ENCODE measurements around the gene S100A6. TPM values are rescaled to one million over a fixed set of nuclear protein-coding genes. Genes with fewer than 3 reads are reported as not detected.

Gene S100A6
- total RNA-seq, 1 experiment from 2014 or later = 1,633 TPM

- intact Hi-C loops (cut with micrococcal nuclease) = loop anchor here (5.0 kb wide), 2 partner anchors 78 to 453 kb away; partner anchors contain the start of genes RAB13 and S100A16
- H3K79me2 ChIP-seq (ENCODE audit: insufficient read depth, low read length) = peaks cover 18% of the 10 kb centered on the region
- POLR2A ChIA-PET = interaction anchor here (0.6 to 7.4 kb wide), 18 partner anchors 8 to 444 kb away, joined by 3 to 114 read pairs (median 14); partner anchors contain the start of genes CHTOP, JTB, S100A1 and S100A13
- no peak overlapping the region for H2AFZ ChIP-seq (ENCODE audit: low read depth, low read length, poor library complexity, severe bottlenecking)
- H3K9me2 ChIP-seq (ENCODE audit: insufficient read depth) = no peaks in the 10 kb centered on the region
- RAD21 ChIA-PET (ENCODE audit: low non-redundant PET in 1 of 2, low total read pairs in 2 of 2, uncharacterized antibody in 2 of 2, unreplicated experiment in 2 of 2) = interaction anchor here (1.0 to 2.7 kb wide), 5 partner anchors 32 to 75 kb away, joined by 3 to 11 read pairs (median 3); no protein-coding TSS in a partner anchor
- H3K4me3 ChIP-seq (replicated peaks in 1 of 2; ENCODE audit: low read depth in 1 of 2, low read length in 2 of 2) = peak overlapping the region; percentile 74 to 89
- ATAC-seq = peak; percentile 0; the same call in 1 of the 2 replicates
- no peak for TF ChIP-seq ELF1 (IDR thresholded peaks at IDR 0.05; ENCODE audit: borderline replicate concordance, low read depth)
- TF ChIP-seq POLR2A (IDR thresholded peaks at IDR 0.05; ENCODE audit: borderline replicate concordance, extremely low read depth, insufficient read depth, insufficient read length) = peak; percentile 47
- peaks cover 0 to 5% of the 10 kb centered on the region in 2 experiments; a peak in 1 of 4 replicates for H3K36me3 ChIP-seq (ENCODE audit: control insufficient read depth in 1 of 2, insufficient read depth in 2 of 2, low read length in 2 of 2)
- no peaks in the 10 kb centered on the region for H3K27me3 ChIP-seq (ENCODE audit: insufficient read depth, low read length)
- TSS peak; percentile 73 for BruUV-seq (replicated peaks)
- H3K9ac ChIP-seq (ENCODE audit: low read length) = peak overlapping the region; percentile 88
- DNase-seq (ENCODE audit: low read depth, low spot score) = no peak
- H3K4me2 ChIP-seq (ENCODE audit: low read length) = peak overlapping the region; percentile 99
- CTCF ChIA-PET = interaction anchor here (1.0 to 3.2 kb wide), 10 partner anchors 9 to 99 kb away, joined by 3 to 35 read pairs (median 7); partner anchors contain the start of genes CHTOP, S100A13, S100A16 and S100A2
- no peaks in the 10 kb centered on the region for H3K9me3 ChIP-seq (ENCODE audit: control insufficient read depth in 1 of 2, insufficient read depth in 1 of 2, low read depth in 1 of 2, low read length in 2 of 2)
- H4K20me1 ChIP-seq (ENCODE audit: insufficient read depth) = no peaks in the 10 kb centered on the region
- H3K4me1 ChIP-seq (ENCODE audit: control insufficient read depth in 1 of 2, insufficient read depth in 2 of 2, low read length in 2 of 2) = peaks cover 57 to 71% of the 10 kb centered on the region in 2 experiments
- H3K27ac ChIP-seq (ENCODE audit: low read depth, low read length) = peak overlapping the region; percentile 94
Observed at GRCh38 chr1:153534226-153534924, 1.4 kb downstream of the S100A6 start.

DNA sequence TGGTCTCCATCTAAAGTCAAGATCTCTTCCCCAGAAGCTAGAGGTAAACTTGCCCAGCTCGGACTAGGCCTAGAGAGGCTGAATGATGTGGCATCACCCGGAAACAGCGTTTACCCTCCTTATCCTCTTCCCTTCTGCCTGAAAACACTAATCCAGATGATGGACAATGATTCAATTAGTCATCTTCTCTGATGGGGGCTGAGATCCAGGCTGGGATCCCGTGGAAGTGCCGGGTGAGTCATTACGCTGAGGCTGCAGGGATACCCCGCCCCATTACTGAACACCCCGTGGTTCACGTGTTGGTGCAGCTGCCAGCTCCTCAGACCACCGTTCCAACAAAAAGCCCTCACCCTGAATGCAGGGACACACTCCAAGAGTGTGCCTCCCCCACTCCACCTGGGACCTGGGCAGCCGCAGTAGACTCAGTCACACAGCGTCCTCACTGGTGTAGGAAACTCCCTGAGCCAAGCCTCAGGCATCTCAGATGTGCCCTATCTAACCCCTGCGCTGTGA, 2.0 kb downstream of the S100A6 start:
- Histone ChIP-seq H3K9ac (ENCODE audit: low read length) (peak overlapping the region; percentile 88), H3K4me1 (ENCODE audit: control insufficient read depth in 1 of 2, insufficient read depth in 2 of 2, low read length in 2 of 2) (peaks cover 53 to 68% of the 10 kb centered on the region in 2 experiments), H3K9me2 (ENCODE audit: insufficient read depth) (no peaks in the 10 kb centered on the region), H3K36me3 (ENCODE audit: control insufficient read depth in 1 of 2, insufficient read depth in 2 of 2, low read length in 2 of 2) (peaks cover 0 to 5% of the 10 kb centered on the region in 2 experiments; a peak in 1 of 4 replicates), H3K27ac (ENCODE audit: low read depth, low read length) (peak overlapping the region; percentile 94), H4K20me1 (ENCODE audit: insufficient read depth) (no peaks in the 10 kb centered on the region), H3K4me2 (ENCODE audit: low read length) (peak overlapping the region; percentile 99), H2AFZ (ENCODE audit: low read depth, low read length, poor library complexity, severe bottlenecking) (no peak overlapping the region), H3K9me3 (ENCODE audit: control insufficient read depth in 1 of 2, insufficient read depth in 1 of 2, low read depth in 1 of 2, low read length in 2 of 2) (no peaks in the 10 kb centered on the region), H3K79me2 (ENCODE audit: insufficient read depth, low read length) (peaks cover 18% of the 10 kb centered on the region), H3K4me3 (replicated peaks in 1 of 2; ENCODE audit: low read depth in 1 of 2, low read length in 2 of 2) (peak overlapping the region; percentile 74 to 89), H3K27me3 (ENCODE audit: insufficient read depth, low read length) (no peaks in the 10 kb centered on the region)
- TF ChIP-seq POLR2AphosphoS5 (IDR thresholded peaks at IDR 0.05; ENCODE audit: low read depth, low read length) (peak; percentile 94), YY1 (IDR thresholded peaks at IDR 0.05; ENCODE audit: extremely low read depth, insufficient replicate concordance, low read depth, low read length) (peak; percentile 36), POLR2A (IDR thresholded peaks at IDR 0.05; ENCODE audit: borderline replicate concordance, extremely low read depth, insufficient read depth, insufficient read length) (peak; percentile 69), ELF1 (IDR thresholded peaks at IDR 0.05; ENCODE audit: borderline replicate concordance, low read depth) (no peak)
- RAD21 ChIA-PET (ENCODE audit: low non-redundant PET in 1 of 2, low total read pairs in 2 of 2, uncharacterized antibody in 2 of 2, unreplicated experiment in 2 of 2) = interaction anchor here (1.5 to 2.7 kb wide), 3 partner anchors 11 to 35 kb away, joined by 5 to 11 read pairs (median 6); no protein-coding TSS in a partner anchor
- CTCF ChIA-PET = interaction anchor here (0.8 to 3.2 kb wide), 17 partner anchors 9 to 110 kb away, joined by 3 to 35 read pairs (median 6); partner anchors contain the start of genes CHTOP, S100A13, S100A16 and S100A2
- POLR2A ChIA-PET = interaction anchor here (0.6 to 7.4 kb wide), 17 partner anchors 9 to 457 kb away, joined by 3 to 114 read pairs (median 8); partner anchors contain the start of genes CHTOP, JTB, RPS27 and S100A13
- intact Hi-C loops (cut with micrococcal nuclease) = loop anchor here (1.0 to 5.0 kb wide), 4 partner anchors 21 to 454 kb away; partner anchors contain the start of genes RAB13 and S100A16
- no TSS peak for BruUV-seq (replicated peaks)
- DNase-seq (ENCODE audit: low read depth, low spot score) (peak; percentile 76), ATAC-seq (peak; percentile 29)

Measured in HCT116 (cell line).